ENCODE measurements around the gene GRM5.

The GRM5 gene

DNA sequence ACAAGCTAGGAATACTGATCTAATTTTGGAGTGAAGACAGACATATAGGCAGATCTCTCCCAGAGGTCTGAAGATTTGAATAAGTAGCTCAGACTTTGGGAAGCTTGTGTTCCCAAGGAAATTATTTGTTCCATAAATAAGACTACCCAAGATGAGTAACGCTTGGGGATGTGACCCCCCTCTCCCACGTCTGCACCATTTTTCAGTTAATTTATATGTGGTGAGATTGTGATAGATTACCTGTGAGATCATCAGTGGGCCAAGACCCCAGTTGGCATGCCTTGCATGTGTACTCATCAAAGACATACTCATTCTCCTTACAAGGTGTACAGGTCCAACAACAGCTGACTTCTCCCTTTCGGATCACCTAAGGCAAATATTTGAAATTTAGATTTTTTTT, 475.4 kb downstream of the GRM5 start:
- TF ChIP-seq, protein P1, sequence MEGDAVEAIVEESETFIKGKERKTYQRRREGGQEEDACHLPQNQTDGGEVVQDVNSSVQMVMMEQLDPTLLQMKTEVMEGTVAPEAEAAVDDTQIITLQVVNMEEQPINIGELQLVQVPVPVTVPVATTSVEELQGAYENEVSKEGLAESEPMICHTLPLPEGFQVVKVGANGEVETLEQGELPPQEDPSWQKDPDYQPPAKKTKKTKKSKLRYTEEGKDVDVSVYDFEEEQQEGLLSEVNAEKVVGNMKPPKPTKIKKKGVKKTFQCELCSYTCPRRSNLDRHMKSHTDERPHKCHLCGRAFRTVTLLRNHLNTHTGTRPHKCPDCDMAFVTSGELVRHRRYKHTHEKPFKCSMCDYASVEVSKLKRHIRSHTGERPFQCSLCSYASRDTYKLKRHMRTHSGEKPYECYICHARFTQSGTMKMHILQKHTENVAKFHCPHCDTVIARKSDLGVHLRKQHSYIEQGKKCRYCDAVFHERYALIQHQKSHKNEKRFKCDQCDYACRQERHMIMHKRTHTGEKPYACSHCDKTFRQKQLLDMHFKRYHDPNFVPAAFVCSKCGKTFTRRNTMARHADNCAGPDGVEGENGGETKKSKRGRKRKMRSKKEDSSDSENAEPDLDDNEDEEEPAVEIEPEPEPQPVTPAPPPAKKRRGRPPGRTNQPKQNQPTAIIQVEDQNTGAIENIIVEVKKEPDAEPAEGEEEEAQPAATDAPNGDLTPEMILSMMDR (IDR thresholded peaks at IDR 0.05; ENCODE audit: low read depth, low read length, missing control alignments) = no peak
- no peak for DNase-seq (ENCODE audit: extremely low read depth, low read depth)
- H3K4me3 ChIP-seq (replicated peaks; ENCODE audit: low read depth, low read length) = no peak overlapping the region

DNA sequence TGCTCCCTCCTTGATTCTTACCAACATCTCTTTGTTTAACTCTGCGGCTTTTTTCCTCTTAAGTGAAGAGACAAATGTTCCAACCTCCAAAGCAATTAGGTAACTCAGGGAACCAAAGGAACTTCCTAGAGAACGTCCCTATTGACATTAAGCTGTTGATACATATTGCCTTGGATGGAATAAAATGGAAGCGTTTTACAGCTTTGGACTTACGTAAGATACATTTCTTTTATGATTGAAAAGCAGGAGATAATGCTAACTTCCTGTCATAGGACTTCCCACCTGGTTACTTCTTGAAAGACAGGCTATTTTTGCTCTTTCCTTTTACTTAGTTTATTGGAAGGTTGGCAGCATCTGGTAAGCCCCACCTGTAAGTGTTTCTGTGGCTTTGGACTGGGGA, 482.5 kb downstream of the GRM5 start:
- TF ChIP-seq, protein P1 (IDR thresholded peaks at IDR 0.05; ENCODE audit: low read depth, low read length, missing control alignments) = no peak
- no peak for DNase-seq (ENCODE audit: extremely low read depth, low read depth)
- H3K4me3 ChIP-seq (replicated peaks; ENCODE audit: low read depth, low read length) = no peak overlapping the region

DNA sequence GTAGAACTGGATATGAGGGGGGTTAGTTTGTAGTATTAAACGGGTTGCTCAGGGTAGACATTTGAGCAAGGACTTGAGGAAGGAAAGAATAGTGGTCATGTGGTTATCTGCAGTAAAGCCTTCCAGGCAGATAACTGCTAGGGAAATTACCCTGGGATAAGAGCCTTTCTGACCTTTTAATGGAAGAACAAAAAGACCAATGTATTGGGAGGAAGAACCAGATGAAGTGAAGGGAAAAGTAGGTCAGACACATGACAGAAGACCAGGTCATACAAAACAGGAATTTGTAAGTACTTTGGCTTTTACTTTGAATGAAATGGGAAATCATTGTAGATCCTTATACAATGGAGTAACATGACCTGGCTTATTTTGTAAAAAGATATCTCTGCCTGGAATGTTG, 486.3 kb downstream of the GRM5 start:
- no peak for DNase-seq (ENCODE audit: extremely low read depth, low read depth)
- TF ChIP-seq, protein P1 (IDR thresholded peaks at IDR 0.05; ENCODE audit: low read depth, low read length, missing control alignments) = no peak
- no peak overlapping the region for H3K4me3 ChIP-seq (replicated peaks; ENCODE audit: low read depth, low read length)

DNA sequence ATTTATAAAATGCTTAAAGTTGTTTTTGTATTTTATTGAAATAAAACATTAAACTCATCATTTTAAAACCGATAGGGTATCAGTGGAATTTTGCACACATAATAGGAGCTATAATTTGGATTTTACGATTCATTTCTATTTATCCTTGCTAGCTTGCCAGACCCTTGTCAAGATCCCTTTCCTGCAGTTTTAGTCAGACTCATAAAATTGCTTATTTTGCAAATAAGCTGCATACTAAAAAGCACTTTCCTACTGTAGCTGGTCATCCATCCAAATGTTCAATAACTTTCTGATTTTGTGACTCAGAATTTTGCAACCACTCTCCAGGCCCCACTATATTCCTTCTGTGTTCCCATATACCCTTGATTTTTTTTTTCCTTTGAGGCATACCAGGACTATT, 489.0 kb downstream of the GRM5 start:
- no peak for DNase-seq (ENCODE audit: extremely low read depth, low read depth)
- H3K4me3 ChIP-seq (replicated peaks; ENCODE audit: low read depth, low read length) = no peak overlapping the region
- TF ChIP-seq, protein P1 (IDR thresholded peaks at IDR 0.05; ENCODE audit: low read depth, low read length, missing control alignments) = no peak

DNA sequence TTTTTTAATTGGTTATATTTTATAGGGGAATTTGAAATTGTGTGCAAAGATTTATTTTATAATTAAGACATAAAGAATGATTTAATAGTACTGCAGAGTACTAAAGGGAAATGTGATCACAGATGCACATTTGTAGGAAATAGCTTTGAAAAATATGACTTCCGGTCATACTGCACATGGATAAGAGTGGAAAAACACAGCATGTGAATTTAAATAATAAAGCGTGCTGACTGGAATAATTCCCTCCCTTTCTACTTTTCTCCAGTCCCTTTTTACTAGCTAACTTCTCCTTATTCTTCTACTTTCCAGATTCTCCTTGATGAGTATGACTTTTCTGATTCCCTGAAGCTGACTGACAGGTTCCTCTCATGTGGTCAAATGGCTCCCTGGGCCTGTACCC, 489.9 kb downstream of the GRM5 start:
- TF ChIP-seq, protein P1 (IDR thresholded peaks at IDR 0.05; ENCODE audit: low read depth, low read length, missing control alignments) = no peak
- H3K4me3 ChIP-seq (replicated peaks; ENCODE audit: low read depth, low read length) = no peak overlapping the region
- no peak for DNase-seq (ENCODE audit: extremely low read depth, low read depth)

DNA sequence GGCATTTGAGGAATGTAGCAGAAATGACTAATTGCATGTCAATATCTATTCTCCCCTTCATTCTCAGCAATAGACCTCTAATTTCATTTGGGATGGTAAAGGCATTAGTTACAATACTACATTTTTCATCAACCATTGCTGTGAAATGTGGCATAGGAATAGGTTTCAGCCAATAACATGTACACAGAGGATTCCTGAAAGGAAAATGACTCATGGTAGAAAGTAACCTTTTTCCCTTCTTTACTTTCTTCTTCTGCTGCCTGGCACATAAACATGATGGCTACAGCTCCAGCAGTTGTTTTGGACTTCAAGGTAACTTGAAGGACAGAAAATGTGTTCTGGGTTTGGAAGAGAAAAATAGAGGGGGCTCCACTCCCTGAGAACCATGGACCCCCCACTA, 496.4 kb downstream of the GRM5 start:
- H3K4me3 ChIP-seq (replicated peaks; ENCODE audit: low read depth, low read length) = no peak overlapping the region
- DNase-seq (ENCODE audit: extremely low read depth, low read depth) = no peak
- TF ChIP-seq, protein P1 (IDR thresholded peaks at IDR 0.05; ENCODE audit: low read depth, low read length, missing control alignments) = no peak

DNA sequence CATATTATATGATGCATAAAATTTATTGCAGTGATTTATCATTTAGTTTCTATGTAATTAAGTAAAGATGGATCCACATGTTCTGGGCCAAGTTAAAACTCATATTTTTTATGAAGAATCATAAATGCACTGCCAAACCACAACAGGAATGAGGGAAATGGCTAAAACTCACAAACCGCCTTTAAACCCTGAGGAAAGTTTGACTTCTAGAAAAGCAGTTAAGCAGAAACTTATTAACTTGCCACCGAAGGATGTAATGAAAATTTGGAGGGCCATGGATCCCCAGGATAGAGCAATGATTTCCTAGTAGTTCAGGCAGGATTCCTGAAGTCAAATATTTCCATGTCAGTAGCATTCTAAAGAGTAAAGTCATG, 510.0 kb downstream of the GRM5 start:
- peak; percentile 46 for DNase-seq (ENCODE audit: extremely low read depth, low read depth)
- TF ChIP-seq, protein P1 (IDR thresholded peaks at IDR 0.05; ENCODE audit: low read depth, low read length, missing control alignments) = no peak
- H3K4me3 ChIP-seq (replicated peaks; ENCODE audit: low read depth, low read length) = no peak overlapping the region
